ENCODE measurements around the gene XPO6. TPM values are rescaled to one million over a fixed set of nuclear protein-coding genes. Genes with fewer than 3 reads are reported as not detected.

XPO6 gene
- total RNA-seq, 1 donor from 2014 or later, result 155 TPM

DNA sequence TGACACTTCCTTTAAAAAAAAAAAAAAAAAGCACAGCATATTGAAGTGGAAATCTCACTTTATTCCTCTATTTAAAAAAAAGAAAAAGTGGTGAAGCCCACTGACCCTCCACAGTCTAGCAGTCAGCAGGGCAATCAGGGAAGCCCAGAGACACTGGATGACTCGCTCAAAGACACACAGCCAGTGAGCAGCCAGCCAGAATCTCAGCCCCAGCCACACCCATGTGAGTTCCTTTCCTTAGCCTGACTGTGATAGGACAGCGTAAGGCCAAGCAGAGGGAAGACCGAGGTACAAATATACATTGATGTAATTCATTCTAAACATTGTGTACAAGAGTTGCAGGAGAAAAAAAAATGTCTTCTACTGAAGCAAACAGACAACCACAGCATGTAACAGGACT is 22.5 kb downstream of the XPO6 start:
- H3K27me3 Mint-ChIP-seq (ENCODE audit: unreplicated experiment), result no peaks in the 10 kb centered on the region
- no peak for DNase-seq (ENCODE audit: low spot score)
- H3K27ac Mint-ChIP-seq (ENCODE audit: unreplicated experiment), result no peak overlapping the region
- TF ChIP-seq, protein P1, sequence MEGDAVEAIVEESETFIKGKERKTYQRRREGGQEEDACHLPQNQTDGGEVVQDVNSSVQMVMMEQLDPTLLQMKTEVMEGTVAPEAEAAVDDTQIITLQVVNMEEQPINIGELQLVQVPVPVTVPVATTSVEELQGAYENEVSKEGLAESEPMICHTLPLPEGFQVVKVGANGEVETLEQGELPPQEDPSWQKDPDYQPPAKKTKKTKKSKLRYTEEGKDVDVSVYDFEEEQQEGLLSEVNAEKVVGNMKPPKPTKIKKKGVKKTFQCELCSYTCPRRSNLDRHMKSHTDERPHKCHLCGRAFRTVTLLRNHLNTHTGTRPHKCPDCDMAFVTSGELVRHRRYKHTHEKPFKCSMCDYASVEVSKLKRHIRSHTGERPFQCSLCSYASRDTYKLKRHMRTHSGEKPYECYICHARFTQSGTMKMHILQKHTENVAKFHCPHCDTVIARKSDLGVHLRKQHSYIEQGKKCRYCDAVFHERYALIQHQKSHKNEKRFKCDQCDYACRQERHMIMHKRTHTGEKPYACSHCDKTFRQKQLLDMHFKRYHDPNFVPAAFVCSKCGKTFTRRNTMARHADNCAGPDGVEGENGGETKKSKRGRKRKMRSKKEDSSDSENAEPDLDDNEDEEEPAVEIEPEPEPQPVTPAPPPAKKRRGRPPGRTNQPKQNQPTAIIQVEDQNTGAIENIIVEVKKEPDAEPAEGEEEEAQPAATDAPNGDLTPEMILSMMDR (IDR thresholded peaks at IDR 0.05; ENCODE audit: unreplicated experiment), result no peak
- no peaks in the 10 kb centered on the region for H3K9me3 Mint-ChIP-seq (ENCODE audit: unreplicated experiment)
- H3K36me3 Mint-ChIP-seq (ENCODE audit: low read depth, unreplicated experiment), result peaks cover 9% of the 10 kb centered on the region
- no peak overlapping the region for H3K4me3 Mint-ChIP-seq (ENCODE audit: unreplicated experiment)
- peaks cover 21% of the 10 kb centered on the region for H3K4me1 Mint-ChIP-seq (ENCODE audit: unreplicated experiment)

DNA sequence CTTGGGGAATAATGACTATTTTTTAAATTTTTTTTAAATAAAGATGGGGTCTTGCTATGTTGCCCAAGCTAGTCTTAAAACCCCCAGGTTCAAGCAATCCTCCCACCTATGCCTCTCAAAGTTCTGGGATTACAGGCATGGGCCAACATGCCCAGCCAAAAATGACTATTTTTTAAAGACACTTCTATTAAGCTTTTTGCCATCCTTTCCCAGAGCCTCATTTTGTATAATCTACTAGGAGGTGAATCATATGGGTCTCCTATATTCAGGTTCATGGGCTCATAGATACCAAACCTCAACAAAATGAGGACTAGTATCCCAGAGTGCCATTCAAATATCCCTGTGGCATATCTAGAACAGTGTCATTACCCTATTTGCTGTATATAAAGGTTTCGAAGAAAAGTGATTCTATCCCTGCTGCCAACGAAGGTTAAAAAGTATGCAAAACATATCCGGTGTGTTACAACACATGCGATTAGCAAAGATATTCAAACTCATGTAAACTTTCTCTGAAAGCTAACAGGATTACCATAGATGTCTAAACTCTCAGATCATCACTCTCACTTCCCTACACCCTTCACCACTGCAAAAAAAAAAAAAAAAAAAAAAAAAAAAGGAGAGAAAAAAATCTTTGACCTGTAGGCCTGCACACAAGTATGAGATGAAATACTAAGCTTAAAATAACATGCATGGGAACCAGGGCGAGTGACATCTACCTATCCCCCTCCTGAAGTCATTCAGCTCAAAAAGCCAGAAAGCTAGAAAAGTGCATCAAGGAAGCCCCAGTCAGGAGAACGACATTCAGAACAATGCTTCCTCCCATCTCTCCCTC is 23.5 kb downstream of the XPO6 start:
- no peaks in the 10 kb centered on the region for H3K9me3 Mint-ChIP-seq (ENCODE audit: unreplicated experiment)
- peaks cover 21% of the 10 kb centered on the region for H3K4me1 Mint-ChIP-seq (ENCODE audit: unreplicated experiment)
- TF ChIP-seq, protein P1 (IDR thresholded peaks at IDR 0.05; ENCODE audit: unreplicated experiment), result no peak
- DNase-seq (ENCODE audit: low spot score), result no peak
- no peak overlapping the region for H3K27ac Mint-ChIP-seq (ENCODE audit: unreplicated experiment)
- peaks cover 9% of the 10 kb centered on the region for H3K36me3 Mint-ChIP-seq (ENCODE audit: low read depth, unreplicated experiment)
- no peaks in the 10 kb centered on the region for H3K27me3 Mint-ChIP-seq (ENCODE audit: unreplicated experiment)
- H3K4me3 Mint-ChIP-seq (ENCODE audit: unreplicated experiment), result no peak overlapping the region

- no peak overlapping the region for H3K4me3 Mint-ChIP-seq (ENCODE audit: unreplicated experiment)
- TF ChIP-seq, protein P1 (IDR thresholded peaks at IDR 0.05; ENCODE audit: unreplicated experiment), result no peak
- no peaks in the 10 kb centered on the region for H3K27me3 Mint-ChIP-seq (ENCODE audit: unreplicated experiment)
- H3K9me3 Mint-ChIP-seq (ENCODE audit: unreplicated experiment), result no peaks in the 10 kb centered on the region
- peaks cover 18% of the 10 kb centered on the region for H3K4me1 Mint-ChIP-seq (ENCODE audit: unreplicated experiment)
- no peak for DNase-seq (ENCODE audit: low spot score)
- H3K27ac Mint-ChIP-seq (ENCODE audit: unreplicated experiment), result no peak overlapping the region
- H3K36me3 Mint-ChIP-seq (ENCODE audit: low read depth, unreplicated experiment), result peaks cover 5% of the 10 kb centered on the region
Measured at GRCh38 chr16:28187595-28188004, 24.2 kb downstream of the XPO6 start.

DNA sequence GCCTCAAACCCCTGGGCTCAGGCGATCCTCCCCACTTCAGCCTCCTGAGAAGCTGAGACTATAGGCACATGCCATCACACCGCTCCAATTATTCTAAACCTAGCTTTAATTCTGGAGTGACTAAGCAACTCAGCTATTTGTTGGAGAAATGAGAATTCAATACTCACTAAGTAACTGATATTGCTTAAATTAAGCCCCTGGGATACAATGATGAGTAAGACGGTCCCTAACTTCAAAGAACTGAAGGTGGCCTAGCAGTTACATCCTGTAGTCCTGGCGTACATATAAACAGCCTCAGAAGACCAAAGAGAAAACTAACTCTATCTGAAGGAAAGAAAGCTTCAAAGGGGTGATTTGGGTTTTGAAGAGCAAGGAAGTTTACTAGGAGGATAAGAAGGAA is 25.0 kb downstream of the XPO6 start:
- Mint-ChIP-seq H3K36me3 (ENCODE audit: low read depth, unreplicated experiment) (peaks cover 5% of the 10 kb centered on the region), H3K27me3 (ENCODE audit: unreplicated experiment) (peaks cover 1% of the 10 kb centered on the region), H3K9me3 (ENCODE audit: unreplicated experiment) (no peaks in the 10 kb centered on the region), H3K4me3 (ENCODE audit: unreplicated experiment) (no peak overlapping the region), H3K27ac (ENCODE audit: unreplicated experiment) (no peak overlapping the region), H3K4me1 (ENCODE audit: unreplicated experiment) (peaks cover 18% of the 10 kb centered on the region)
- TF ChIP-seq, protein P1 (IDR thresholded peaks at IDR 0.05; ENCODE audit: unreplicated experiment), result no peak
- no peak for DNase-seq (ENCODE audit: low spot score)

DNA sequence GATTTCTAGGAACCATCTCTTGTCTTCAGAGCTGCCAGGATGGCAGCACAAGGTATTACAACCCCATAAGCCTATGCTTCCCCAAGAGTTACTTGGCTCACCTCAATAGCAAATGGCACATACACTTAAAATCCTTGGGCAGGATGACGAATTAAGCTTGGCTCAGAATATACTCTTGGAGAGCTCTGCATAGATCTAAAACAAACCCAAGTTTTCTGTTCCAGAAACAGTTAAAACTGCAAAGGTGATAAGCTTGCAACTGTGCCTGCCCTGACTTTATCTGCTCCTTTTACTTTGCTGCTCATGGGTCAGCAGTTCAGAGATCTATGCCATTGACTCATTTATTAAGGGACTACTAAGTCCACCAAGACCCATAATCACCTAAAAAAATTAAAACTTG is 26.1 kb downstream of the XPO6 start:
- H3K36me3 Mint-ChIP-seq (ENCODE audit: low read depth, unreplicated experiment), result peaks cover 5% of the 10 kb centered on the region
- H3K27ac Mint-ChIP-seq (ENCODE audit: unreplicated experiment), result no peak overlapping the region
- H3K27me3 Mint-ChIP-seq (ENCODE audit: unreplicated experiment), result peaks cover 1% of the 10 kb centered on the region
- H3K4me3 Mint-ChIP-seq (ENCODE audit: unreplicated experiment), result no peak overlapping the region
- TF ChIP-seq, protein P1 (IDR thresholded peaks at IDR 0.05; ENCODE audit: unreplicated experiment), result no peak
- H3K9me3 Mint-ChIP-seq (ENCODE audit: unreplicated experiment), result no peaks in the 10 kb centered on the region
- H3K4me1 Mint-ChIP-seq (ENCODE audit: unreplicated experiment), result peaks cover 18% of the 10 kb centered on the region
- no peak for DNase-seq (ENCODE audit: low spot score)
